PC-3 (cell line): ENCODE data around the gene ADAMTS16. TPM values are rescaled to one million over a fixed set of nuclear protein-coding genes. Genes with fewer than 3 reads are reported as not detected.

Source experiments
- ATAC-seq: fragments of 200-7000 bp; cut with Tn5 transposase; 2 replicates; pipeline ENCODE4 v1.9.1; 2020; ENCODE audit warnings: mild to moderate bottlenecking, moderate library complexity
- BruUV-seq: library from RNA; stranded (reverse); fragments of 400-500 nt; replicated peaks from 2 replicates; lab custom pipeline; 2021; lab: Mats Ljungman, UMichigan
- CTCF ChIA-PET: fragments of 300-600 bp; sonication (Branson Sonifier 250); formaldehyde crosslinking; loops from one replicate; lab custom pipeline; 2022; ENCODE audit warnings: antibody characterized with exemption; lab: Charles Lee
- POLR2A ChIA-PET: fragments of 300-600 bp; sonication (Branson Sonifier 250); formaldehyde crosslinking; loops from one replicate; lab custom pipeline; 2022; ENCODE audit warnings: antibody characterized with exemption; ENCODE audit not compliant: unreplicated experiment; lab: Charles Lee
- DNase-seq: peaks from one replicate; pipeline ENCODE4 v3.0.0-alpha.2; 2015
- H2AFZ ChIP-seq: fragments of 300-600 bp; sonication (generic); 2 replicates; pipeline ENCODE4 v1.6.0; 2016; ENCODE audit warnings: antibody characterized with exemption, low read length
- H3F3A ChIP-seq: fragments of 300-600 bp; sonication (generic); one replicate; pipeline ENCODE4 v1.6.0; 2017; ENCODE audit warnings: antibody characterized with exemption, low read length, control low read depth, mild to moderate bottlenecking; ENCODE audit not compliant: unreplicated experiment
- H3K27ac ChIP-seq: fragments of 300-600 bp; sonication (generic); 2 replicates; pipeline ENCODE4 v1.5.1; 2016; ENCODE audit warnings: mild to moderate bottlenecking, low read length
- H3K27me3 ChIP-seq: fragments of 300-600 bp; sonication (generic); 2 replicates; pipeline ENCODE4 v1.6.1; 2016; ENCODE audit warnings: low read length, mixed read lengths
- H3K36me3 ChIP-seq: fragments of 300-600 bp; sonication (generic); 2 replicates; pipeline ENCODE4 v1.6.1; 2016; ENCODE audit warnings: low read depth, mixed run types, low read length, mixed read lengths
- H3K4me1 ChIP-seq: fragments of 300-600 bp; sonication (generic); 2 replicates; pipeline ENCODE4 v1.5.1; 2016; ENCODE audit warnings: low read length; ENCODE audit not compliant: insufficient read depth
- H3K4me2 ChIP-seq: fragments of 300-600 bp; sonication (generic); 2 replicates; pipeline ENCODE4 v1.6.0; 2016; ENCODE audit warnings: low read length
- H3K4me3 ChIP-seq: fragments of 300-600 bp; sonication (generic); 2 replicates; pipeline ENCODE4 v1.5.1; 2016; ENCODE audit warnings: mild to moderate bottlenecking, low read length, mixed read lengths
- H3K79me2 ChIP-seq: fragments of 300-600 bp; sonication (generic); 2 replicates; pipeline ENCODE4 v1.6.1; 2017; ENCODE audit warnings: low read length, mixed read lengths
- H3K9ac ChIP-seq: fragments of 300-600 bp; sonication (generic); 2 replicates; pipeline ENCODE4 v1.6.0; 2016; ENCODE audit warnings: mild to moderate bottlenecking, low read length
- H3K9me2 ChIP-seq: fragments of 300-600 bp; sonication (generic); replicated peaks from 2 replicates; pipeline ENCODE4 v1.6.1; 2016; ENCODE audit warnings: mixed run types, low read length, mixed read lengths
- H3K9me3 ChIP-seq: fragments of 300-600 bp; sonication (generic); 2 replicates; pipeline ENCODE4 v1.6.1; 2016; ENCODE audit warnings: low read length, mixed read lengths
- H4K20me1 ChIP-seq: fragments of 300-600 bp; sonication (generic); 2 replicates; pipeline ENCODE4 v1.6.1; 2016; ENCODE audit warnings: low read length, mixed read lengths
- EZH2 ChIP-seq: fragments of 300-600 bp; sonication (generic); IDR thresholded peaks from one replicate; pipeline ENCODE4 v1.6.1; 2017; ENCODE audit warnings: antibody characterized with exemption, mild to moderate bottlenecking, low read length; ENCODE audit not compliant: unreplicated experiment
- EZH2phosphoT487 ChIP-seq: fragments of 300-600 bp; sonication (generic); IDR thresholded peaks from 2 replicates; pipeline ENCODE4 v1.6.1; 2018; ENCODE audit warnings: mild to moderate bottlenecking, antibody characterized with exemption, low read length, borderline replicate concordance
- intact Hi-C: fragments of 100-400 bp; cut with micrococcal nuclease; formaldehyde crosslinking; loops from 2 replicates; pipeline ENCODE4 v1.9.0; 2023
- total RNA-seq: library from RNA; depleted of rRNA; stranded (reverse); fragments of >200 nt; gene quantifications from 2 replicates; pipeline ENCODE4 v1.2.3, GENCODE V29; 2014
- TF ChIP-seq, protein P1 (sequence below): fragments of 300-600 bp; sonication (generic); conservative IDR thresholded peaks from 2 replicates; pipeline ENCODE4 v1.5.1; 2017; ENCODE audit warnings: antibody characterized with exemption, low read depth, mild to moderate bottlenecking, low read length

ADAMTS16 gene
- total RNA-seq, 1 experiment from 2014 or later, result 1.7 TPM

DNA sequence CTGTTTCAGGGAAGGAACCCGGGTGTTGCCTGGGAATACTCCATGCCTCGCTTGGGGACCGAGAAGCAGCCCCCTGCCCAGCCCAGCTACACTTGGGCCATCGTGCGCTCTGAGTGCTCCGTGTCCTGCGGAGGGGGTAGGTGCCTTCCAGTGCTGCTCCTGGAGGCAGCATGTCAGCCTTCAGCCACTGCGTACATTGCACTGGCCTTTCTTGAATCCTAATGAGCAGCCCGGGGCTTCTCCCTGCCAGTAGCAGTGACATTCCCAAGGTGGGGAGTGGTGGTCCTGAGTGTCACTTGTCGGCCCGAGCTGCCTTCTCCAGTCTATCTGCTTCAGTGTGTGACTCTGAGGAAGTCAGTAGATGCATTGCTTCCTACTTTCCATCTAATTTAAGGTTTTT lies 101.9 kb downstream of the ADAMTS16 start:
- no peaks in the 10 kb centered on the region for H4K20me1 ChIP-seq
- H3K4me2 ChIP-seq, result no peak overlapping the region
- ChIA-PET POLR2A (no interaction called here), CTCF (no interaction called here)
- no peaks in the 10 kb centered on the region for H3K9me2 ChIP-seq
- H3K36me3 ChIP-seq, result no peaks in the 10 kb centered on the region
- no peaks in the 10 kb centered on the region for H3K4me1 ChIP-seq
- no peaks in the 10 kb centered on the region for H3F3A ChIP-seq
- intact Hi-C loops, result no loop called here
- H3K27ac ChIP-seq, result no peak overlapping the region
- no peaks in the 10 kb centered on the region for H3K79me2 ChIP-seq
- TF ChIP-seq EZH2phosphoT487, result no peak
- DNase-seq (no peak), ATAC-seq (no peak)
- no peak overlapping the region for H3K9ac ChIP-seq
- no peak overlapping the region for H2AFZ ChIP-seq
- no peaks in the 10 kb centered on the region for H3K9me3 ChIP-seq
- no TSS peak for BruUV-seq
- no peaks in the 10 kb centered on the region for H3K27me3 ChIP-seq
- H3K4me3 ChIP-seq, result no peak overlapping the region

DNA sequence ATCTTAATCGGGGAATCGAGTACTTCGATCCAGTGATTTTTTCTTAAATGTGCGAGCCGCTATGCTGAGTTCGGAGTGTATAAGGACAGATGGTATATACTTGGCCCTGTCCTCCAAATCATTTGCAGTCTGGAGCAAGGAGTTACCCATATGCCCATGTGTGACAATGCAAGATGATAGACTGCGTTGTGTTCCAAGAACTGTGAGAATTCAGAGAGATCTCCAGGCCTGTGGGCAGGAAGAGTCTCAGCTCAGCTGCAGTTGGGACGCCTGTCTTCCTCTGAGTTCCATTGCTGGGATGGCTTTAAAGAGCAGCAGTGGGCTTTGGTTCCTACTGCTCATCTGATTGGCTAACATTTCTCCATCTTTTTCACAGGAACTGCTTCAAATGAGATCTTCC lies 106.6 kb downstream of the ADAMTS16 start:
- Histone ChIP-seq H3K9me3 (no peaks in the 10 kb centered on the region), H3K9ac (no peak overlapping the region), H3K27me3 (no peaks in the 10 kb centered on the region), H3K79me2 (no peaks in the 10 kb centered on the region), H3K4me2 (no peak overlapping the region), H3K4me1 (no peaks in the 10 kb centered on the region), H3K36me3 (no peaks in the 10 kb centered on the region), H3F3A (no peaks in the 10 kb centered on the region), H4K20me1 (no peaks in the 10 kb centered on the region), H2AFZ (no peak overlapping the region), H3K27ac (no peak overlapping the region), H3K4me3 (no peak overlapping the region), H3K9me2 (no peaks in the 10 kb centered on the region)
- ChIA-PET POLR2A (no interaction called here), CTCF (no interaction called here)
- DNase-seq (no peak), ATAC-seq (no peak)
- BruUV-seq, result no TSS peak
- intact Hi-C loops, result no loop called here
- TF ChIP-seq EZH2 (no peak), EZH2phosphoT487 (no peak)
- TF ChIP-seq, protein P1, sequence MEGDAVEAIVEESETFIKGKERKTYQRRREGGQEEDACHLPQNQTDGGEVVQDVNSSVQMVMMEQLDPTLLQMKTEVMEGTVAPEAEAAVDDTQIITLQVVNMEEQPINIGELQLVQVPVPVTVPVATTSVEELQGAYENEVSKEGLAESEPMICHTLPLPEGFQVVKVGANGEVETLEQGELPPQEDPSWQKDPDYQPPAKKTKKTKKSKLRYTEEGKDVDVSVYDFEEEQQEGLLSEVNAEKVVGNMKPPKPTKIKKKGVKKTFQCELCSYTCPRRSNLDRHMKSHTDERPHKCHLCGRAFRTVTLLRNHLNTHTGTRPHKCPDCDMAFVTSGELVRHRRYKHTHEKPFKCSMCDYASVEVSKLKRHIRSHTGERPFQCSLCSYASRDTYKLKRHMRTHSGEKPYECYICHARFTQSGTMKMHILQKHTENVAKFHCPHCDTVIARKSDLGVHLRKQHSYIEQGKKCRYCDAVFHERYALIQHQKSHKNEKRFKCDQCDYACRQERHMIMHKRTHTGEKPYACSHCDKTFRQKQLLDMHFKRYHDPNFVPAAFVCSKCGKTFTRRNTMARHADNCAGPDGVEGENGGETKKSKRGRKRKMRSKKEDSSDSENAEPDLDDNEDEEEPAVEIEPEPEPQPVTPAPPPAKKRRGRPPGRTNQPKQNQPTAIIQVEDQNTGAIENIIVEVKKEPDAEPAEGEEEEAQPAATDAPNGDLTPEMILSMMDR, result no peak

DNA sequence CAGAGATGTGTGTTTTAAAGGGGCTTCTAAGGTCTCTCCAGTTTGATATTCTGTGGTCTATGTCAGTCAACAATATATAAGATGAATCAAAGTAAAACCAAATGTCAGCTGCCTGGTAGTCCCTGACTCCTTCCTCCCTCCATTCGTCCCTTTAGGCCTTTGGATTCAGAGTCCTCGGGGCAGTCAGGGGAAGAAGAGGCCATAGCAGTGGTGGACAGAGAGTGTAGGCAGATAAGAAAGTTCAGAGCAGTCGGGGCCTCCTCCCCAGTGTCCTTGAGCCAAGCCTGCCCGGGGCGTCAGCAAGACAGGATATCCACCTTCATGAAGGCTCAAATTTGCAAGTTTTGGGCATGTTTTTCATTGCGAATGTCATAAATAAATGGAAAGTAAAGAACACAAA lies 110.6 kb downstream of the ADAMTS16 start:
- 0 out of 2 replicates have a peak, but pooled peaks cover 4% of the 10 kb centered on the region for H3K36me3 ChIP-seq
- no TSS peak for BruUV-seq
- CTCF ChIA-PET, result no interaction called here
- H3K4me1 ChIP-seq, result no peaks in the 10 kb centered on the region
- POLR2A ChIA-PET, result no interaction called here
- DNase-seq, result no peak
- H3K9me3 ChIP-seq, result peaks cover 7% of the 10 kb centered on the region; the same call in 1 of the 2 replicates
- ATAC-seq, result no peak
- no peak overlapping the region for H3K27ac ChIP-seq
- TF ChIP-seq EZH2 (no peak), EZH2phosphoT487 (no peak)
- TF ChIP-seq, protein P1, result no peak
- H3K27me3 ChIP-seq, result no peaks in the 10 kb centered on the region
- no peak overlapping the region for H2AFZ ChIP-seq
- H3K4me2 ChIP-seq, result no peak overlapping the region
- no peaks in the 10 kb centered on the region for H3K79me2 ChIP-seq
- H4K20me1 ChIP-seq, result no peaks in the 10 kb centered on the region
- no peaks in the 10 kb centered on the region for H3K9me2 ChIP-seq
- H3F3A ChIP-seq, result no peaks in the 10 kb centered on the region
- no peak overlapping the region for H3K9ac ChIP-seq
- H3K4me3 ChIP-seq, result no peak overlapping the region
- intact Hi-C loops, result no loop called here
